Upper lobe of left lung (tissue), 6 donors: ENCODE data around the gene EP300. TPM values are rescaled to one million over a fixed set of nuclear protein-coding genes. Genes with fewer than 3 reads are reported as not detected.
A peak's percentile ranks its signal among the peaks of the same experiment; 100 is the strongest.
"Not testable (repeated sequence)": the region's sequence is repeated elsewhere in the genome, so short reads cannot be mapped to it uniquely, and the experiment has no call there.

ENCODE experiments used
- ATAC-seq, 2 donors: fragments of 200-7000 bp; cut with Tn5 transposase; one replicate each; pipeline ENCODE4 v1.9.1; 2022; ENCODE audit warnings: mild to moderate bottlenecking in 2 of 2, moderate library complexity in 2 of 2; ENCODE audit not compliant: low FRiP score in 2 of 2
- DNase-seq, 2 donors: peaks; one replicate each; pipeline ENCODE4 v3.0.0-alpha.2; 2019 to 2020
- H3K27ac ChIP-seq, 4 donors: fragments of 200-600 bp; sonication (generic); one replicate each; pipeline ENCODE4 v1.5.1; 2016 to 2019
- H3K27me3 ChIP-seq, 4 donors: fragments of 200-600 bp; sonication (generic); one replicate each; pipeline ENCODE4 v1.5.1; 2017 to 2019
- H3K36me3 ChIP-seq, 4 donors: fragments of 200-600 bp; sonication (generic); one replicate each; pipeline ENCODE4 v1.5.1; 2016 to 2019
- H3K4me1 ChIP-seq, 4 donors: fragments of 200-600 bp; sonication (generic); one replicate each; pipeline ENCODE4 v1.5.1; 2018 to 2019
- H3K4me3 ChIP-seq, 4 donors: fragments of 200-600 bp; sonication (generic); one replicate each; pipeline ENCODE4 v1.5.1; 2017 to 2019; ENCODE audit warnings: mild to moderate bottlenecking in 2 of 4, moderate library complexity in 1 of 4
- H3K9me3 ChIP-seq, 4 donors: fragments of 200-600 bp; sonication (generic); one replicate each; pipeline ENCODE4 v1.5.1; 2018 to 2019
- CTCF ChIP-seq, 6 experiments: fragments of 450-650 bp in 4 of 6; fragments of 200-600 bp in 2 of 6; sonication (generic) in 2 of 6; IDR thresholded peaks; one replicate each; pipeline ENCODE4 v1.5.1; 2016 to 2019; ENCODE audit warnings: antibody characterized with exemption in 6 of 6
- EP300 ChIP-seq, 4 donors: sonication (generic); formaldehyde crosslinking; IDR thresholded peaks; one replicate each; pipeline ENCODE4 v1.5.1; 2017; ENCODE audit warnings: antibody characterized with exemption in 4 of 4, control low read depth in 2 of 4
- POLR2A ChIP-seq, 4 donors: fragments of 450-650 bp; IDR thresholded peaks; one replicate each; pipeline ENCODE4 v1.5.1; 2016 to 2017; ENCODE audit warnings: antibody characterized with exemption in 4 of 4, mild to moderate bottlenecking in 2 of 4
- POLR2AphosphoS5 ChIP-seq, 2 donors: sonication (generic); formaldehyde crosslinking; IDR thresholded peaks; one replicate each; pipeline ENCODE4 v1.5.1; 2017; ENCODE audit warnings: antibody characterized with exemption in 2 of 2
- WGBS, 2 donors: methylation state at CpG; one replicate each; pipeline ENCODE4 v1.1.5; 2017 to 2018; 5-methylcytosine and 5-hydroxymethylcytosine counted together
- total RNA-seq, 6 donors: library from RNA; depleted of rRNA in 4 of 6; stranded (reverse); fragments of >200 nt in 4 of 6; gene quantifications; one replicate each; pipeline versions ENCODE4 v1.1.0 to v1.2.1, GENCODE V29; 2016 to 2021
- donor health status: DM: no; HTN: no; CAD: no; lungs with moderate emphysema.
- donor health status: DM: no; HTN: yes; CAD: no; lungs with severe emphysema.

EP300 gene
- total RNA-seq, 6 donors from 2014 or later: 66.3 to 257 (median 86.1) TPM

GRCh38 chr22:41048791-41049717 lies 43.3 kb upstream of the EP300 start:
- H3K9me3 ChIP-seq: no peaks in the 10 kb centered on the region
- peaks cover 0 to 14% (median 7%) of the 10 kb centered on the region in 4 donors for H3K4me1 ChIP-seq
- no peak for TF ChIP-seq POLR2A (IDR thresholded peaks at IDR 0.05)
- TF ChIP-seq POLR2AphosphoS5 (IDR thresholded peaks at IDR 0.05): peak in 1 of 2 donors; percentile 45
- no peak for TF ChIP-seq CTCF (IDR thresholded peaks at IDR 0.05)
- TF ChIP-seq EP300 (IDR thresholded peaks at IDR 0.05): no peak
- peak overlapping the region in 3 of 4 donors; percentile 3 to 26 (median 16) for H3K4me3 ChIP-seq
- DNase-seq (peak; percentile 61 to 91), ATAC-seq (peak; percentile 81 to 93)
- H3K36me3 ChIP-seq: no peaks in the 10 kb centered on the region
- no peaks in the 10 kb centered on the region for H3K27me3 ChIP-seq
- H3K27ac ChIP-seq: peak overlapping the region in 3 of 4 donors; percentile 46 to 69 (median 55)
- 33 to 47% methylated on average over 16 to 31 of the region's 31 CpGs for WGBS, 2 donors

- not testable (repeated sequence) for H3K4me3 ChIP-seq, H3K27me3 ChIP-seq, H3K36me3 ChIP-seq, ATAC-seq, DNase-seq, H3K9me3 ChIP-seq
- H3K27ac ChIP-seq: peak overlapping the region in 2 of 4 donors; percentile 55 to 69
- H3K4me1 ChIP-seq: peaks cover 0 to 14% (median 7%) of the 10 kb centered on the region in 4 donors
- WGBS, 2 donors: 82 to 94% methylated on average over 4 of the region's 4 CpGs
Measured at GRCh38 chr22:41049795-41050194, 42.6 kb upstream of the EP300 start.

GRCh38 chr22:41050883-41051282 lies 41.5 kb upstream of the EP300 start:
- H3K9me3 ChIP-seq: no peaks in the 10 kb centered on the region
- H3K27ac ChIP-seq: no peak overlapping the region
- no peaks in the 10 kb centered on the region for H3K27me3 ChIP-seq
- peaks cover 0 to 14% (median 7%) of the 10 kb centered on the region in 4 donors for H3K4me1 ChIP-seq
- WGBS, 2 donors: 92 to 96% methylated on average over 2 of the region's 2 CpGs
- TF ChIP-seq POLR2A (IDR thresholded peaks at IDR 0.05) (no peak), CTCF (IDR thresholded peaks at IDR 0.05) (no peak), POLR2AphosphoS5 (IDR thresholded peaks at IDR 0.05) (no peak), EP300 (IDR thresholded peaks at IDR 0.05) (no peak)
- ATAC-seq: no peak
- DNase-seq: no peak
- no peaks in the 10 kb centered on the region for H3K36me3 ChIP-seq
- no peak overlapping the region for H3K4me3 ChIP-seq

GRCh38 chr22:41052661-41053490 lies 39.5 kb upstream of the EP300 start:
- H3K9me3 ChIP-seq: no peaks in the 10 kb centered on the region
- ATAC-seq (peak in 1 of 2 donors; percentile 30), DNase-seq (no peak)
- H3K27ac ChIP-seq: no peak overlapping the region
- no peak for TF ChIP-seq POLR2A (IDR thresholded peaks at IDR 0.05)
- TF ChIP-seq EP300 (IDR thresholded peaks at IDR 0.05): no peak
- TF ChIP-seq POLR2AphosphoS5 (IDR thresholded peaks at IDR 0.05): no peak
- no peak for TF ChIP-seq CTCF (IDR thresholded peaks at IDR 0.05)
- no peaks in the 10 kb centered on the region for H3K27me3 ChIP-seq
- H3K36me3 ChIP-seq: no peaks in the 10 kb centered on the region
- 75 to 88% methylated on average over 8 of the region's 8 CpGs for WGBS, 2 donors
- H3K4me1 ChIP-seq: peaks cover 0 to 14% (median 7%) of the 10 kb centered on the region in 4 donors
- no peak overlapping the region for H3K4me3 ChIP-seq

- Histone ChIP-seq H3K27me3 (no peaks in the 10 kb centered on the region), H3K36me3 (no peaks in the 10 kb centered on the region), H3K9me3 (no peaks in the 10 kb centered on the region), H3K4me1 (no peaks in the 10 kb centered on the region), H3K27ac (no peak overlapping the region), H3K4me3 (no peak overlapping the region)
- TF ChIP-seq EP300 (IDR thresholded peaks at IDR 0.05) (no peak), CTCF (IDR thresholded peaks at IDR 0.05) (no peak), POLR2AphosphoS5 (IDR thresholded peaks at IDR 0.05) (no peak), POLR2A (IDR thresholded peaks at IDR 0.05) (no peak)
- DNase-seq (no peak), ATAC-seq (no peak)
Measured at GRCh38 chr22:41057076-41057475, 35.3 kb upstream of the EP300 start.
